HuH-7 (cell line): ENCODE results near the gene SLC29A1.
"Not testable (repeated sequence)": the region's sequence is repeated elsewhere in the genome, so short reads cannot be mapped to it uniquely, and the experiment has no call there.

Experiments used
- DNase-seq: peaks from one replicate; pipeline ENCODE4 v3.0.0; 2011; ENCODE audit warnings: low spot score

The SLC29A1 gene

DNA sequence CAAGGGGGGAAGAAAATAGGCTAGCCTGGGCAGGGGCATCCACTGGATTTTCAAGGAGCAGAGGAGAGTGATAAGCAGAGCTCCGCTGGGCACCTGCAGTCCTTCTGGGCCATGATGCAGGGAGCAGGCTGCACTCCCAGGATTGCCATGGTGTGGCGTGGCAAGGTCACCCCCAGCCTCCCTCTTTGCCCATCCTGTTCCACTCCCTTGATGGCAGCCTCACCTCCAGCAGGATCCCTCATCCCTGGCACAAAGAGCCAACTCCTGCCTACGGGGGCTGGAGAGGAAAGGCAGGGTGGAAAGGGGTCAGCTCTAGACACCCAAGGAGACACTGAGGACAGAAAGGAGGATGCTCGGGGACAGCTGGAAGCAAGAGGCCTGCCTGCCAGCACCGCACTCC is 29.1 kb upstream of the SLC29A1 start:
- DNase-seq: no peak

DNA sequence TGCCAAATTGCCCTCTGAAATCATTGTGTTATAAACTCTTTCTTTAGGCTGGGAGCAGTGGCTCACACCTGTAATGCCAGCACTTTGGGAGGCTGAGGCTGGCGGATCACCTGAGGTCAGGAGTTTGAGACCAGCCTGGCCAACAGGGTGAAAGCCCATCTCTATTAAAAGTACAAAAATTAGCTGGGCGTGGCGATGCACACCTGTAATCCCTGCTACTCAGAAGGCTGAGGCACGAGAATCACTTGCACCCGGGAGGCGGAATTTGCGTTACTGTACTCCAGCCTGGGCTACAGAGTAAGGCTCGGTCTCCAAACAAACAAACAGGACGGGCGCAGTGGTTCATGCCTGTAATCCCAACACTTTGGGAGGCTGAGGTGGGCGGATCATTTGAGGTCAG is 27.0 kb upstream of the SLC29A1 start:
- DNase-seq: not testable (repeated sequence)

DNA sequence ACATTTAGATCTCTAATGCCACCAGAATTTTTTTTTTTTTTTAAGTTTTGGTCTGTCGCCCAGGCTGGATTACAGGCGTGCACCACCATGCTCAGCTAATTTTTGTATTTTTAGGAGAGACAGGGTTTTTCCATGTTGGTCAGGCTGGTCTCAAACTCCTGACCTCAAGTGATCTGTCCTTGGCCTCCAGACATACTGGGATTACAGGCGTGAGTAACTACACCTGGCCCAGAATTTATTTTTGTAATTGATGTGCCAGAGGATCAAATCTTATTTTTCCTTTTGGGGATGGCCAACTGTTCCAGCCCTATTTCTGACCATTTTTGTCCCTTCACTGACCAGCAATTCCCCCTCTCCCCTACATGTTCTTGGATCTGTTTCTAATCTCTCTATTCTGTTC is 24.7 kb upstream of the SLC29A1 start:
- no peak for DNase-seq

DNA sequence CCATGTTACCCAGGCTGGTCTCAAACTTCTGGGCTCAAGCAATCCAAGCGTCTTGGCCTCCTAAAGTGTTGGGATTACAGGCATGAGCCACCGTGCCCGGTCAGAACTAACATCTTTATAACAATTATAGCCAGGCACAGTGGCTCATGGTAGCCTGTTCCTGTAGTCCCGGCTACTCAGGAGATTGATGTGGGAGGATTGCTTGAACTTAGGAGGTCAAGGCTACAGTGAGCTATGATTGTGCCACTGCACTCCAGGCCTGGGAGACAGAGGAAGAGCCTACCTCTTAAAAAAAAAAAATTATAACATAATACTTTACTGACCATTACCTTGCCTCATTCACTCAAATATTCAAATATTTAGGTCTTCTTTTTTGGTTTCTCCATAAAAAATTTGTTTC is 23.5 kb upstream of the SLC29A1 start:
- DNase-seq: no peak

DNA sequence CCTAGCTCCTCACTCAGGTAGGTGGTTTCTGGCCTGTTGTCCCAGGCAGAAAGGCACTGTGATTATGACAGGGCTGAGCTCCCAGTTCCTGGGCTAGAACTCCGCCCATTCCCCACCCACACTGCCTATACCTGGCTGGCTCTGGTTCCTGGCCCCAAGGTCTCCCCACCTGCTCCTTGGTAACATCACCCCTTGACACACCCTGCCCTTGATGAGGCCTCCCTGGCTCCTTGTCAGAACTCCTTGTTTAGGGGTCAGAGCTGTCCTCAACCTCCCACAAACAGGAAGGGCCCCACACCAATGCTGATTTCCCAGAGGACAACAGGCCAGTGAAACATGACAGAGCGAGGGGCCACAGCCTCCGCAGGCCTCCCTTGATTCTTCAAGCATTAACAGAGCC is 22.2 kb upstream of the SLC29A1 start:
- DNase-seq: no peak

DNA sequence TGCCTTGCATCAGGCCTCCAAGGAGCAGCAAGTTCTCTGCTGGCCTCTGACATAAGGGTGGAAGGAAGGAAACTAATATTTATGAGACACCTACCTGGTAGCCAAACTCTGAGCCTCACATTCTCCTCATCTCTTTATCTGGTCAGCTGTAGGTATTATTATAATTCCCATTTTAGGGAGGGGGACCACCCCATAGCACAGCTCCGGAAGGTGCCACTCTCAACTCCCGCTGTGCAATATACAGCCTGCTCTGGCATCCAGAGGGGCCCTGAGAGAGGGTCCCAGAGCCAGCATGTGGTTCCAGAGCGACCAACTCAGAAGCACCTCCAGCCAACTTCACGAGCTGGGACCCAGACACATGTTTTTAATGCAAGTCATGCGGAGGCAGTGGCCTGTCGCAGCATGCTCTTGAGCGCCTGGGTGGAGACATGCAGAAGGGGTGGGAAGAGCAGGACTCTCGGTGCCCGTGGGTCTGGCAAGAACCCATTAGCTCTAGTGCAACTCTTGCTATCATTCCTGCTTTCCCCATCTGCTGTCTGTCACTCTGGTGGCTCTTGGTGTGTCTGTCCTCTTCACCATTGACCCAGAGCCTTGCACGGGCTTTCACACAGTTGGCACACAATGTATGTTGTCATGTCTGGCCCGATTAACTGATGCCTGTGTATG is 21.6 kb upstream of the SLC29A1 start:
- DNase-seq: no peak

DNA sequence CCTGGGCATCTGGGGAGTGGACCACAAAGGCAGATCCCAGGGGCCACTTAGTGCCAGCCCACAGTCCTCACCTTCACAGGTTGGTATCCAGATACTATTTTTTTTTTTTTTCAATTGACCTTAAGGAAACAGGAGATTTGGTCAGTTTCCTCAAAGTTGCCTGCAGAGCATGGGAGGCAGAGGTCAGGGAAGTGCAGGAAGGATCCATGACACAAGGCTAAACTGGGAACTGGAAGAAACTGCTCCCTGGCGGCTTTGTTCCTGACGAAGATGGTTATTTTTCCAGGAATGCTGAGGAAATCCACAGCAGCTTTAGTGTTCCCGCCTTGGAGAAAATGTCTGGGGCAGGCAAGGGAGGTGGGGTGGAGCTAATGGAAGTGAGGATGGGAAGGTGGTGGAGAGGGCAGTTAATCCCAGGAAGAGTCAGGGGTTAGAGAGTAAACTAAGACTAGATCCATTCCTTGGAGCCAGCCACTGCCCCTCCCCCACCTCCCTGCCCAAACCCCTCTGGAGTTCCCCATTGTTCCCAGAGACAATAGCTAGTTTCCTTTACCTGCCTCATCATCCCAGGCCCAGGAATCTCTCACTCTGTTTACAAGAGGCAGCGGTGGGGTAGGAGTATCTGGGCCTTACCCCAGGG is 20.9 kb upstream of the SLC29A1 start:
- no peak for DNase-seq

DNA sequence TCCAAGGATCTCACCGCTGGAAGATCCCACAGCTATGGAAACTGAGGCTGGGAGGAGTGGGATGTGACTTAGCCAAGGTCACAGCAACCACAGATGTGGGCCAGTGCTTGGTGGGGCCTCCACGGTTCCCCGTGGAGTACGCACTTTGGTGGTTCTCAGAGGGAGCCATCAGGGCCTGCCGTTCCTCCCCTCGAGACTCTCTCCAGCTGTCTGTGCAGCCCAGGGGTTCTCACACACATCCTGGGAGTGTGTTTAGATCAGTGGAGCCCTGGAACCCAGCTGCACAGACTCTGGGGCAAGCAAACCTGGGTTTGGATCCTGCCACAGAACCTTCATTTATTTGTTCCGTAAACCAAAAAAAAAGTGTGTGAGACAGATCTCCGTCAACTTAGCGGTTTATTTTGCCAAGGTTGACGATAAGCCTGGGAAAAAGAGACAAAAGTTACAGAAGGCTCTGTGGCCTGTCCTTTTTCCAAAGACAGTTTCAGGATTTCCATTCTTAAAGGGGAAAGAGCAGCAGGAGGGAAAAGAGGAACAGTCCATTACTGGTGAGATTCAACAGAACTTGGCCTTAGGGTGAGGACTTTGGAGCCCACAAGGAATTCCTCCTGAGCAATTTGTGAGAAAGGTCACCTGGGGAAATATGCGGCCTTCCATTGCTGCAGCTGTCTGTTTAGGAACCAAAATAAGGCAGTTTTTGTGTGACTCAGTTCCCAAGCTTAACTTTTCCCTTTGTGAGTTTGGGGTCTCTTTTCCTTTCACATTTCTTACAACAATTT is 20.2 kb upstream of the SLC29A1 start:
- no peak for DNase-seq

DNA sequence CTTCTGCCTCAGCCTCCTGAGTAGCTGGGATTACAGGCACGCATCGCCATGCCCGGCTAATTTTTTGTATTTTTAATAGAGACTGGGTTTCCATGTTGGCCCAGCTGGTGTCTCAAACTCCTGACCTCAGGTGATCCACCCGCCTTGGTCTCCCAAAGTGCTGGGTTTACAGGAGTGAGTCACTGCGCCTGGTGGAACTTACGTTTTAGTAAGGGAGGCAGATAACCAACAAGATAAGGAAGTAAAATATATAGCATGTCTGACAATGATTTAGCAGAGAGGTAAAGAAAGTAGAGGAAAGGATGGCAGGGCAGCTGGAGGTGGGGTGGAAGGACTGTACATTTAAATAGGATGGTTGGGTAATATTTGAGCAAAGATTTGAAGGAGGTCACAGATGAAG is 19.4 kb upstream of the SLC29A1 start:
- DNase-seq: no peak

DNA sequence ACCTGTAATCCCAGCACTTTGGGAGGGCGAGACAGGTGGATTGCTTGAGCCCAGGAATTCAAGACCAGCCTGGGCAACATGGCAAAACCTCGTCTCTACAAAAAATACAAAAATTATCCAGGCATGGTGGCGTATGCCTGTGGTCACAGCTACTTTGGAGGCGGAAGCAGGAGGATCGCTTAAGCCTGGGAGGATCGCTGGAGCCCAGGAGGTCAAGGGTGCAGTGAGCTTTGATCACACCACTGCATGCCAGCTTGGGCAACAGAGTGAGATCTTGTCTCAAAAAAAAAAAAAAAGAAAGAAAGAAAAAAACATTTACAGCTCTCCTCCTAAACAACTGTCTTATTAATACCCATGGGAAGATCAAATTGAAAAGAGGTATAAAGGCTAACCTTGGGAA is 15.4 kb upstream of the SLC29A1 start:
- no peak for DNase-seq

DNA sequence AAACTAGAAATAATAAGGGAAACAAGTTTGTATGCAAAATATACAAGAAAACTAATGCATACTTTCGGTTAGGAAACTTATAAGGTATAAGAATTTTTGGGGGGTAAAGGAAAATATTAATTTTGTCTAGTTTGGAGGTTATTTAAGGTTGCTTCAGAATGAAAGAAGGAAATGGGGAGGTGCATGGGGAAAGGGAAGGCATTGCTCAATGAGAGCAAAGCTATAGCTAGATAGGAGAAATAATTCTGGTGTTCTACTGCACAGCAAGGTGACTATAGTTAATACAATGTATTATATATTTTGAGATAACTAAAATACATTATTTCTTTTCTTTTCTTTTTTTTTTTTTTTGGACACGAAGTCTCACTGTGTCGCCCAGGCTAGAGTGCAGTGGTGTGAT is 12.1 kb upstream of the SLC29A1 start:
- DNase-seq: no peak

DNA sequence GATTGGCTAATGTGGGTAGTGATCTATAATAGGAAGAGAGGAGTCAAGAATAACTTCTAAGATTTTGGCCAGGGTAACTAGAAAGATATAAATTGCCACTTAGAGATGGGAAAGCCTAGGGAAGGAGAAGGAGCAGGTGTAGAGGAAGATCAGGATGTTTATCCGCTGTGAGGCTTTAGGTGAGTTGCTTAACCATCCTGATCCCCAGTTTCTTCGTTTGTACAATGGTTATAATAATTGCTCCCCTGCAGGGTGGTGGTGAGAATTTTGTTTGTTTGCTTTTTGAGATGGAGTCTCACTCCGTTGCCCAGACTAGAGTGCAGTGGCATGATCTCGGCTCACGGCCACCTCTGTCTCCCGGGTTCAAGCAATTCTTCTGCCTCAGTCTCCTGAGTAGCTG is 9.1 kb upstream of the SLC29A1 start:
- DNase-seq: no peak

DNA sequence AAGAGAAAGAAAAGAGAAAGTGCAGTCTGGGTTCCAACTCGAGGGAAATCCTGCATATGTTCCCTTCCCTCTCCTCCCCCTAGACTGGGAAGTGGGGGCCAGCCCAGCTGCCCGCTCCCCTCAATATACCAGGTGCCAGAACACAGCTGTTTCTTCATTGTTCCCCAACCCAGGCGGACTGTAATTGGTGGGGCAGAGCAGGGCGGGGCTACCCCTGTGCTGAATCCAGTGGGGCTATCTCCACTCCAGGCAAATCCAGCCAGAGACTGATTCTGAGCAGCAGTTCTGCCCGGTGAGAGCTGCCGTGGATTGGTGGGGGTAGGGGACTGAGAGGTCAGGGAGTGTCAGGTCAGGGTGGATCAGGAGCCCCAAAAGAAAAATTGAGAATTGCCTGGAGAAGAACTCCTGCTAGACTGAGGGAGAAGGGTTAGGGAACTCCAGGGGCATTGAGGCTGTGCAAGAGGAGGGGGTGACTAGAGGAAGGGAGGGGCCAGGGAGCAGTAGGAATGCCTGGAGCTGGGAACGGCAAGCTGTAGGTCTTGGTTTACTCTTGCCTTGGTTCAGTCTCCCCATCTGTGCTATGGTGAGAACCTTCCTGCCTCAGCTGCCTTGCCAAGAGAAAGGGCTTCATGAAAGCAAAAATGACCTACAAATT is 6.6 kb upstream of the SLC29A1 start, which contains the start of gene MYMX:
TSS of gene MYMX (plus strand) at position 250 of the 655 bp plus-strand sequence. CDS start 546 bp downstream, outside the sequence.
- DNase-seq: no peak

DNA sequence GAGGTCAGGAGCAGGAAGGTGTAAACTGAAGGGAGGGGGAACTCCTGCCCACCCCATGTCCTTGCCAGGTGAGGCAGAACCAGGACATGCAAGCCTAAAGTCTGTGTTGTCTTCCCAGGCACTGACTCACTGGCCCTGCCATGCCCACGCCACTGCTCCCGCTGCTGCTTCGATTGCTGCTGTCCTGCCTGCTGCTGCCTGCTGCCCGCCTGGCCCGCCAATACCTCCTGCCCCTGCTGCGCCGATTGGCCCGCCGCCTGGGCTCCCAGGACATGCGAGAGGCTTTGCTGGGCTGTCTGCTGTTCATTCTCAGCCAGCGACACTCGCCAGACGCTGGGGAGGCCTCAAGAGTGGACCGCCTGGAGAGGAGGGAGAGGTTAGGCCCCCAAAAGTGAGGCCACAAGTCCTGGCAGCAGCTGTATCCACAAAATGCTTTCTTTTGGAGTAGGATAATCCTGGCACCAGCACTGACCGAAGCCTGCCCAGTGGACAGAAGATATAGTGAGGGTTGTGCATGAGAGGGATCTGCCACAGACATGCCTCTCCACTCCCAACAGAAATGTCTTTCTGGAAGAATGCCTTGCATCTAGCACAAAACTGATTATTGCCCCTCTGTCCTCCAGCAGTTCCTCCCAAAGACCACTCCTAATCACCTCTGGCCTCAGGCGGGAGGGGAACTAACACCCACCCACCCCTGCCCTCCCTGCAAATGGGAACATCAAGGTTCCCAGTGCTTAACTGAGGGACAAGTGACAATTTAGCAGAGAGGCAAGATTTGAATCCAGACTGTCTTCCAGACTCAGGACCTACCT is 5.9 kb upstream of the SLC29A1 start:
- no peak for DNase-seq

DNA sequence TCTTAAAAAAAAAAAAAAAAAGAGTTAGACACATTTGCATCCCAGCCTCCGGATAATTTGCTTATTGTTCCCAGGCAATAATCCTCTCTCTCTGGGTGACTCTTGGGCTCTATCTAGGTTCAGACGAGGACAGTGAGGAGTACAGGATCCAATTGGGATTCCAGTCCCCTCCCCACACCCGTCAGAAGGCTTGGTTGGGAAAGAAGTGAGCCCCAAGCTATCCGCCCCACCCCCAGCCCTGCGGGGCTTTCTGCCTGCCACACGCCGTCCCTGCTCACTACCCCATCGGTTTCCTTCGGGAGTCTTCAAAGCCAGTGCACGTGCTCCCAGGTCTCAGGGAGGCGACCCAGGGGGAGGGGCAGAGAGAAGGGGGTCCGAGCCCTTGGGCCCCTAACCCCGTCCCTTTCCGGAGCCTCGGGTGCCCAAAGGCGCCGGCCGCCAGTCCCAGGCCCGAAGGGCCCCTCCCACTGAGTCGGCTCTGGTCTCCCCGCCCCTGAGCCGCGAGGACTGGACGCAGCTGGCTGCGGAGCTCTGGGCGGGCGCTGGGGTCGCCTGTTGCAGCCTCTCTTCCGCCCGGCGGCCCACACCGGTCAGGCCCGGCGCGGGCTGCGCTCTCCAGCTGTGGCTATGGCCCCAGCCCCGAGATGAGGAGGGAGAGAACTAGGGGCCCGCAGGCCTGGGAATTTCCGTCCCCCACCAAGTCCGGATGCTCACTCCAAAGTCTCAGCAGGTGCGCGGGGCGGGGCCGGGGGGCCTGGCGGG is 4.2 kb upstream of the SLC29A1 start:
- DNase-seq: peak; percentile 78

DNA sequence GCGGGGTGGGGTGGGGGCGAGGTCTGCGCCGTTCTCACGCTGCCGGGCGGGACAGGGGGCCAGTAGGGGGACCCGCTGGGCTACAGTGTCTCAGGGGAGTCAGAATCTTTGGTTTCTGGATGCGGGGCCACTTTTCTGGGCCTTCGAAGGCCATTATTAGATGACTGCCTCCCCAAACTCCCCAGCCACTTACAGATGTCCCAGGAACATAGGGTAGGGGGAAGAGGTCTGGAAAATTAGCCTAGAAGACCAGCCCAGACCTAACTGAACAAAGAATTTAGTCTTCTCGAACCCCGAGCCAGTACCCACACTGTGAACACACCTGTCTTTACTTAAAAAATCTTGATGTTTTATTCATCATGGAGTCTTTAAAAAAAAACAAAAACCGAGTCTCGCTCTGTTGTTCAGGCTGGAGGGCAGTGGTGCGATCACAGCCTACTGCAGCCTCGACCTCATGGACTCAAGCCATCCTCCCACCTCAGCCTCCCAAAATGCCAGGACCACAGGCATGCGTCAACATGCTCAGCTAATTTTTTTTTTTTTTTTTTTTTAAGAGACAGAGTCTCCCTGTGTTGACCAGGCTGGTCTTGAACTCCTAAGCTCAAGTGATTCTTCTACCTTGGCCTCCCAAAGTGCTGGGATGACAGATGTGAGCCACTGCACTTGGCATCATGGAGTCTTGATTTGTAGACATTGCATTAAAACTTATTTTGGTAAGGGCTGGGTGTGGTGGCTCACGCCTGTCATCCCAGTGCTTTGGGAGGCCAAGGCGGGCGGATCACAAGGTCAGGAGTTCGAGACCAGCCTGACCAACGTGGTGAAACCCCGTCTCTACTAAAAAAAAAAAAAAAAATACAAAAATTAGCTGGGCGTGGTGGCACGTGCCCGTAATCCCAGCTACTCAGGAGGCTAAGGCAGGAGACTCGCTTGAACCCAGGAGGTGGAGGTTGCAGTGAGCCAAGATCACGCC is 3.3 kb upstream of the SLC29A1 start:
- no peak for DNase-seq

DNA sequence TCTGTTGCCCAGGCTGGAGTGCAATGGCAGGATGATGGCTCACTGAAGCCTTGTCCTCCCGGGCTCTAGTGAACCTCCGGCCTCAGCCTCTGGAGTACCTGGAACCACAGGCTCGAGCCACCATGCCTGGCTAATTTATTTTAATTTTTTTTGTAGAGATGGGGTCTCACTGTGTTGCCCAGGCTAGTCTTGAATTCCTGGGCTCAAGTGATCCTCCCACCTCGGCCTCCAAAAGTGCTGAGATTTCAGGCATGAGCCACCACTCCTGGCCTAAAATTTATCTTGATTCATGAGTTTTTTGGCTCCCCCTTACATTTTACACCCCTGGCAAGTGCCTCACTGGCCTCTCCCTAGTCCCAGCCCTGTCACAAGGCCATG is 2.5 kb upstream of the SLC29A1 start:
- no peak for DNase-seq

DNA sequence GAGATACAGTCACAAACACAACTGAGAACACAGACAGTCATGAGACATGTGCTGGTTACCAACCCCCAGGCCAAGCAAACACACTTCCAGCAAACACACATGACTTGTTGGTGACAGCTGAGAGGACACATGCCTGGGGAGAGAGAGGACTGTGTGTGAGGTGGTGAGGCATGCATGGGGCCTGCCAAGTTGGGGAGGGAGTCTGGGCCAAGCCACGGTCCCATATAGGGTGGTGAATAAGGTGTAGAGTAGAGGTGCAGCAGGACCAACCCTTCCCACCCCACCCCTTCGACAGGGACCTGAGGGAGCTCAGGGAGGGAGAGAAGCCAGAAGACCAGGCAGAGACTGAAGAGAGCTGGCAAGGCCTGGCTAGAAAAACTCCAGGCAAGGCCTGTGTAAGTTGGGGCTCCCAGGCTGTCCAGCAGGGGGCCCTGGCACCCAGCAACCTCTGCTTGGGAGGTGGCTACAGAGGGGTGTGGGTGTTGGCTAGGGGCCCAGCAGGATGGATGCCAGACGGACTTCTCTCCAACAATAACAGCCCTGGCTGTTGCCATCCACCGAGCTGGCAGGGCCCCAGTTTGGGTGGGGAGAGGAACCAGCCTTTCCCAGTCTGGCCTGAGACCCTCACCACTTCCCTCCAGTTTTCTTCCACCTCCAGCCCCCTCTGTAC is 2.0 kb upstream of the SLC29A1 start:
- DNase-seq: peak; percentile 78

DNA sequence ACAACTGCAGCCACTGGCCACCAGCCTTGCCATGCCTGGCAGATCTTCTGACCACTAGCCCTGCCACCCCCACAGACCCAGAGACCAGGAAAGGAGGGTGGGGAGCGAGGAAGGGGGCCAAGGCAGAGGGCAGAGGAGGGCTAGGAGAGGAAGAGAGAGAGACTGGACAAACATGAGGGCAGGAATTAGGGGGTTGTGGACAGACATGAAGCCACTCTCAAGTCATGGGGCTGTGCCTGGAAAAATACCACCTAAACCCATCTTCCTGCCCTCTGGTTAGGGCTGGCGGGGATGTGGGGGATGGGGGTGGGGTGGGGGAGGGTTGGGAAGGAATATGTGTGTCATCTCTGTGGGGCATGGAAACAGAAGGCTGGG is 1.4 kb upstream of the SLC29A1 start:
- no peak for DNase-seq
